Peyer's patch (tissue), 4 donors: ENCODE data around the gene LTBP1. TPM values are rescaled to one million over a fixed set of nuclear protein-coding genes. Genes with fewer than 3 reads are reported as not detected.
"Not testable (repeated sequence)": the region's sequence is repeated elsewhere in the genome, so short reads cannot be mapped to it uniquely, and the experiment has no call there.

ENCODE experiments used
- DNase-seq, 3 donors: peaks; one replicate each; pipeline ENCODE4 v3.0.0-alpha.2; 2017 to 2019
- H3K27ac ChIP-seq, 4 donors: fragments of 200-600 bp; sonication (generic); one replicate each; pipeline ENCODE4 v1.5.1; 2016 to 2019
- H3K27me3 ChIP-seq, 2 donors: fragments of 200-600 bp; sonication (generic); one replicate each; pipeline ENCODE4 v1.5.1; 2019
- H3K36me3 ChIP-seq, 3 donors: fragments of 200-600 bp; sonication (generic); one replicate each; pipeline ENCODE4 v1.5.1; 2016 to 2019
- H3K4me1 ChIP-seq, 4 donors: fragments of 200-600 bp; sonication (generic); one replicate each; pipeline ENCODE4 v1.5.1; 2016 to 2019
- H3K4me3 ChIP-seq, 4 donors: fragments of 200-600 bp; sonication (generic); 1 replicate in 3 of 4; 2 replicates in 1 of 4; pipeline ENCODE4 v1.5.1; 2016 to 2019; ENCODE audit warnings: mild to moderate bottlenecking in 1 of 4
- H3K9me3 ChIP-seq, 4 donors: fragments of 200-600 bp; sonication (generic); one replicate each; pipeline ENCODE4 v1.5.1; 2016 to 2019; ENCODE audit warnings: mild to moderate bottlenecking in 1 of 4
- CTCF ChIP-seq, 6 experiments: fragments of 450-650 bp in 4 of 6; fragments of 200-600 bp in 2 of 6; sonication (generic) in 1 of 6; IDR thresholded peaks; one replicate each; pipeline ENCODE4 v1.5.1; 2017 to 2019; ENCODE audit warnings: antibody characterized with exemption in 6 of 6, mild to moderate bottlenecking in 3 of 6, moderate library complexity in 1 of 6
- POLR2A ChIP-seq, 2 donors: fragments of 450-650 bp; IDR thresholded peaks; one replicate each; pipeline ENCODE4 v1.5.1; 2017; ENCODE audit warnings: antibody characterized with exemption in 2 of 2, mild to moderate bottlenecking in 2 of 2, moderate library complexity in 2 of 2
- total RNA-seq, 4 donors: library from RNA; depleted of rRNA; stranded (reverse); fragments of >200 nt; gene quantifications; one replicate each; pipeline ENCODE4 v1.1.0, GENCODE V29; 2016

Gene LTBP1
- total RNA-seq, 4 donors from 2014 or later, result 8.6 to 23.1 (median 13.1) TPM

GRCh38 chr2:33225350-33225749 is 278.6 kb downstream of the LTBP1 start:
- TF ChIP-seq CTCF (IDR thresholded peaks at IDR 0.05), result no peak
- no peak for TF ChIP-seq POLR2A (IDR thresholded peaks at IDR 0.05)
- Histone ChIP-seq H3K36me3 (no peaks in the 10 kb centered on the region), H3K4me1 (no peaks in the 10 kb centered on the region), H3K9me3 (no peaks in the 10 kb centered on the region), H3K4me3 (no peak overlapping the region), H3K27me3 (no peaks in the 10 kb centered on the region), H3K27ac (no peak overlapping the region)
- DNase-seq, result no peak

- DNase-seq, result no peak
- Histone ChIP-seq H3K4me1 (no peaks in the 10 kb centered on the region), H3K27me3 (no peaks in the 10 kb centered on the region), H3K9me3 (no peaks in the 10 kb centered on the region), H3K27ac (no peak overlapping the region), H3K36me3 (no peaks in the 10 kb centered on the region), H3K4me3 (no peak overlapping the region)
- TF ChIP-seq CTCF (IDR thresholded peaks at IDR 0.05), result no peak
- no peak for TF ChIP-seq POLR2A (IDR thresholded peaks at IDR 0.05)
Observed at GRCh38 chr2:33226546-33226945, 279.8 kb downstream of the LTBP1 start.

- Histone ChIP-seq H3K27ac (no peak overlapping the region), H3K4me1 (no peaks in the 10 kb centered on the region), H3K9me3 (no peaks in the 10 kb centered on the region), H3K36me3 (no peaks in the 10 kb centered on the region), H3K27me3 (no peaks in the 10 kb centered on the region), H3K4me3 (no peak overlapping the region)
- DNase-seq, result no peak
- TF ChIP-seq POLR2A (IDR thresholded peaks at IDR 0.05), result no peak
- no peak for TF ChIP-seq CTCF (IDR thresholded peaks at IDR 0.05)
Observed at GRCh38 chr2:33229646-33230045, 282.9 kb downstream of the LTBP1 start.

GRCh38 chr2:33230195-33230594 is 283.4 kb downstream of the LTBP1 start:
- Histone ChIP-seq H3K27me3 (no peaks in the 10 kb centered on the region), H3K4me3 (no peak overlapping the region), H3K4me1 (no peaks in the 10 kb centered on the region), H3K36me3 (no peaks in the 10 kb centered on the region), H3K9me3 (no peaks in the 10 kb centered on the region), H3K27ac (no peak overlapping the region)
- DNase-seq, result no peak
- TF ChIP-seq CTCF (IDR thresholded peaks at IDR 0.05) (no peak), POLR2A (IDR thresholded peaks at IDR 0.05) (no peak)

GRCh38 chr2:33230842-33231241 is 284.1 kb downstream of the LTBP1 start:
- Histone ChIP-seq H3K36me3 (no peaks in the 10 kb centered on the region), H3K4me3 (no peak overlapping the region), H3K9me3 (no peaks in the 10 kb centered on the region), H3K4me1 (no peaks in the 10 kb centered on the region), H3K27ac (no peak overlapping the region), H3K27me3 (no peaks in the 10 kb centered on the region)
- TF ChIP-seq POLR2A (IDR thresholded peaks at IDR 0.05), result no peak
- TF ChIP-seq CTCF (IDR thresholded peaks at IDR 0.05), result no peak
- DNase-seq, result no peak

GRCh38 chr2:33235559-33235958 is 288.8 kb downstream of the LTBP1 start:
- DNase-seq, H3K4me3 ChIP-seq, H3K4me1 ChIP-seq, H3K9me3 ChIP-seq, H3K36me3 ChIP-seq, H3K27me3 ChIP-seq, H3K27ac ChIP-seq: not testable (repeated sequence)
